ENCODE measurements around the gene SLC25A36. TPM values are rescaled to one million over a fixed set of nuclear protein-coding genes. Genes with fewer than 3 reads are reported as not detected.

The SLC25A36 gene
- total and polyA plus RNA-seq, 2 experiments from 2014 or later, result 38.4 to 118 TPM

- no peak for DNase-seq (ENCODE audit: low spot score)
- no peaks in the 10 kb centered on the region for H4K20me1 ChIP-seq (ENCODE audit: insufficient read depth, poor library complexity, severe bottlenecking)
- no peak overlapping the region for H3K4me3 ChIP-seq
- 88% methylated on average over 1 of the region's 1 CpG for WGBS (ENCODE audit: low lambda C conversion rate, missing lambda C conversion rate)
- no peaks in the 10 kb centered on the region for H3K79me2 ChIP-seq
- no peak overlapping the region for H2AFZ ChIP-seq
- TF ChIP-seq CTCF (IDR thresholded peaks at IDR 0.05; ENCODE audit: poor library complexity) (no peak), EZH2phosphoT487 (IDR thresholded peaks at IDR 0.05; ENCODE audit: low read depth, severe bottlenecking, unreplicated experiment) (no peak)
- no peak overlapping the region for H3K4me2 ChIP-seq
- no peaks in the 10 kb centered on the region for H3K36me3 ChIP-seq (replicated peaks; ENCODE audit: insufficient read depth, low read depth)
- no peaks in the 10 kb centered on the region for H3K9me3 ChIP-seq (ENCODE audit: low read depth)
- no peaks in the 10 kb centered on the region for H3K4me1 ChIP-seq (ENCODE audit: insufficient read depth)
- H3K27me3 ChIP-seq, result peaks cover 9% of the 10 kb centered on the region
- H3K27ac ChIP-seq, result no peak overlapping the region
- no peaks in the 10 kb centered on the region for H3K9me2 ChIP-seq (replicated peaks; ENCODE audit: insufficient read depth)
Measured at GRCh38 chr3:140899363-140899762, 42.3 kb upstream of the SLC25A36 start.

GRCh38 chr3:140902791-140903190 is 38.8 kb upstream of the SLC25A36 start:
- no peak for TF ChIP-seq EZH2 (IDR thresholded peaks at IDR 0.05; ENCODE audit: borderline replicate concordance)
- no peak for TF ChIP-seq CTCF (IDR thresholded peaks at IDR 0.05; ENCODE audit: poor library complexity)
- no peak for TF ChIP-seq EZH2phosphoT487 (IDR thresholded peaks at IDR 0.05; ENCODE audit: low read depth, severe bottlenecking, unreplicated experiment)
- no peak overlapping the region for H3K4me3 ChIP-seq

GRCh38 chr3:140903196-140903595 is 38.4 kb upstream of the SLC25A36 start:
- H3K27me3 ChIP-seq, result no peaks in the 10 kb centered on the region
- TF ChIP-seq EZH2 (IDR thresholded peaks at IDR 0.05; ENCODE audit: borderline replicate concordance), result no peak
- no peak for TF ChIP-seq EZH2phosphoT487 (IDR thresholded peaks at IDR 0.05; ENCODE audit: low read depth, severe bottlenecking, unreplicated experiment)
- TF ChIP-seq CTCF (IDR thresholded peaks at IDR 0.05; ENCODE audit: poor library complexity), result no peak
- no peak overlapping the region for H3K27ac ChIP-seq
- no peak overlapping the region for H3K4me2 ChIP-seq
- H3K79me2 ChIP-seq, result no peaks in the 10 kb centered on the region
- H3K4me3 ChIP-seq, result no peak overlapping the region
- no peaks in the 10 kb centered on the region for H4K20me1 ChIP-seq (ENCODE audit: insufficient read depth, poor library complexity, severe bottlenecking)
- no peaks in the 10 kb centered on the region for H3K9me2 ChIP-seq (replicated peaks; ENCODE audit: insufficient read depth)
- H3K36me3 ChIP-seq (replicated peaks; ENCODE audit: insufficient read depth, low read depth), result no peaks in the 10 kb centered on the region
- H2AFZ ChIP-seq, result no peak overlapping the region
- DNase-seq (ENCODE audit: low spot score), result no peak
- no peaks in the 10 kb centered on the region for H3K4me1 ChIP-seq (ENCODE audit: insufficient read depth)
- no peaks in the 10 kb centered on the region for H3K9me3 ChIP-seq (ENCODE audit: low read depth)

More at GRCh38 chr3:140902791-140903190, 38.8 kb upstream of the SLC25A36 start:
- no peaks in the 10 kb centered on the region for H3K9me2 ChIP-seq (replicated peaks; ENCODE audit: insufficient read depth)
- no peaks in the 10 kb centered on the region for H3K9me3 ChIP-seq (ENCODE audit: low read depth)
- H3K4me1 ChIP-seq (ENCODE audit: insufficient read depth), result no peaks in the 10 kb centered on the region
- H3K36me3 ChIP-seq (replicated peaks; ENCODE audit: insufficient read depth, low read depth), result no peaks in the 10 kb centered on the region
- DNase-seq (ENCODE audit: low spot score), result no peak
- H3K27me3 ChIP-seq, result no peaks in the 10 kb centered on the region
- no peak overlapping the region for H3K4me2 ChIP-seq
- H2AFZ ChIP-seq, result no peak overlapping the region
- no peaks in the 10 kb centered on the region for H3K79me2 ChIP-seq
- no peaks in the 10 kb centered on the region for H4K20me1 ChIP-seq (ENCODE audit: insufficient read depth, poor library complexity, severe bottlenecking)
- H3K27ac ChIP-seq, result no peak overlapping the region

GRCh38 chr3:140904521-140904920 is 37.1 kb upstream of the SLC25A36 start:
- Histone ChIP-seq H3K27me3 (no peaks in the 10 kb centered on the region), H2AFZ (no peak overlapping the region), H3K36me3 (replicated peaks; ENCODE audit: insufficient read depth, low read depth) (no peaks in the 10 kb centered on the region), H4K20me1 (ENCODE audit: insufficient read depth, poor library complexity, severe bottlenecking) (no peaks in the 10 kb centered on the region), H3K9me3 (ENCODE audit: low read depth) (no peaks in the 10 kb centered on the region), H3K9me2 (replicated peaks; ENCODE audit: insufficient read depth) (no peaks in the 10 kb centered on the region), H3K79me2 (no peaks in the 10 kb centered on the region), H3K4me2 (no peak overlapping the region), H3K4me1 (ENCODE audit: insufficient read depth) (no peaks in the 10 kb centered on the region), H3K4me3 (no peak overlapping the region), H3K27ac (no peak overlapping the region)
- no peak for DNase-seq (ENCODE audit: low spot score)
- TF ChIP-seq EZH2 (IDR thresholded peaks at IDR 0.05; ENCODE audit: borderline replicate concordance), result no peak
- WGBS (ENCODE audit: low lambda C conversion rate, missing lambda C conversion rate), result 87% methylated on average over 1 of the region's 1 CpG
